K562 (cell line): ENCODE data around the gene HCN1. TPM values are rescaled to one million over a fixed set of nuclear protein-coding genes. Genes with fewer than 3 reads are reported as not detected.

Experiments used
- ATAC-seq: fragments of 200-7000 bp; cut with Tn5 transposase; 3 replicates; pipeline ENCODE4 v1.9.1; 2020; ENCODE audit warnings: moderate library complexity
- BruUV-seq: library from RNA; stranded (reverse); fragments of 400-500 nt; replicated peaks from 2 replicates; lab custom pipeline; 2021; lab: Mats Ljungman, UMichigan
- CTCF ChIA-PET: fragments of 300-600 bp; formaldehyde crosslinking; extraction: SDS; loops from one replicate; lab custom pipeline; 2021; ENCODE audit warnings: low intra/inter-chr PET ratio; lab: Yijun Ruan, JAX
- POLR2A ChIA-PET: fragments of 300-600, 350-650 bp; sonication (Branson Sonifier 250); formaldehyde crosslinking; extraction: SDS; loops from one replicate; lab custom pipeline; 2021; ENCODE audit warnings: antibody characterized with exemption, inconsistent platforms; lab: Yijun Ruan, JAX
- DNase-seq, 4 experiments: peaks; one replicate each; pipeline versions ENCODE4 v3.0.0 to v3.0.0-alpha.2; 2011 to 2018; ENCODE audit warnings: low spot score in 3 of 4, mixed read lengths in 3 of 4; ENCODE audit errors: extremely low read depth in 1 of 4
- FAIRE-seq: peaks from 2 replicates; lab custom pipeline; 2011; peaks lifted over from hg19 to GRCh38; lab: Jason Lieb, UNC
- H2AFZ ChIP-seq: 2 replicates; pipeline ENCODE4 v1.6.0; 2011; ENCODE audit warnings: low read depth, low read length, control low read depth, inconsistent platforms
- H3K27ac ChIP-seq: fragments of 200-600 bp; 3 replicates; pipeline ENCODE4 v1.8.0; 2011; ENCODE audit warnings: low read depth, mild to moderate bottlenecking, control low read depth, inconsistent platforms, low read length, moderate library complexity, mixed read lengths; ENCODE audit errors: extremely low read depth
- H3K27me3 ChIP-seq, 2 experiments: fragments of 300-600 bp in 1 of 2; 2 replicates in 1 of 2; 3 replicates in 1 of 2; pipeline versions ENCODE4 v1.6.0 to v1.8.0; 2011; ENCODE audit warnings: inconsistent platforms in 2 of 2, low read length in 2 of 2, mild to moderate bottlenecking in 1 of 2, mixed read lengths in 1 of 2, moderate library complexity in 1 of 2; ENCODE audit not compliant: control insufficient read depth in 2 of 2, insufficient read depth in 2 of 2
- H3K36me3 ChIP-seq: fragments of 300-600 bp; 3 replicates; pipeline ENCODE4 v1.8.0; 2011; ENCODE audit warnings: mild to moderate bottlenecking, low read length, inconsistent platforms; ENCODE audit not compliant: control insufficient read depth, insufficient read depth
- H3K4me1 ChIP-seq, 2 experiments: fragments of 200-600 bp in 1 of 2; replicated peaks in 1 of 2; 2 replicates in 1 of 2; 3 replicates in 1 of 2; pipeline versions ENCODE4 v1.5.1 to v1.8.0; 2011; ENCODE audit warnings: inconsistent platforms in 2 of 2, low read length in 2 of 2, mild to moderate bottlenecking in 1 of 2, mixed read lengths in 1 of 2, moderate library complexity in 1 of 2; ENCODE audit not compliant: control insufficient read depth in 2 of 2, insufficient read depth in 2 of 2
- H3K4me2 ChIP-seq: 2 replicates; pipeline ENCODE4 v1.6.1; 2011; ENCODE audit warnings: low read length, control low read depth, inconsistent platforms, mixed read lengths; ENCODE audit not compliant: insufficient read depth
- H3K4me3 ChIP-seq: fragments of 200-600 bp; sonication (generic), shearing (Covaris generic); 2 replicates; pipeline ENCODE4 v1.5.1; 2016; ENCODE audit warnings: control low read depth, inconsistent platforms
- H3K79me2 ChIP-seq: fragments of 200-600 bp; 3 replicates; pipeline ENCODE4 v1.8.0; 2011; ENCODE audit warnings: low read length, inconsistent platforms; ENCODE audit not compliant: control insufficient read depth, insufficient read depth
- H3K9ac ChIP-seq, 2 experiments: 2 replicates each; pipeline versions ENCODE4 v1.6.0 to v1.6.1; 2011; ENCODE audit warnings: low read depth in 2 of 2, low read length in 2 of 2, control low read depth in 1 of 2, inconsistent platforms in 1 of 2, mild to moderate bottlenecking in 1 of 2, mixed read lengths in 1 of 2; ENCODE audit not compliant: insufficient read depth in 1 of 2
- H3K9me1 ChIP-seq: one replicate; pipeline ENCODE4 v1.6.0; 2011; ENCODE audit warnings: inconsistent platforms, mild to moderate bottlenecking, low read length, moderate library complexity; ENCODE audit not compliant: control insufficient read depth, insufficient read depth
- H3K9me3 ChIP-seq: replicated peaks from 2 replicates; pipeline ENCODE4 v1.5.1; 2011; ENCODE audit warnings: low read depth, low read length, inconsistent platforms; ENCODE audit not compliant: control insufficient read depth, insufficient read depth
- H4K20me1 ChIP-seq: replicated peaks from 2 replicates; pipeline ENCODE4 v1.6.1; 2011; ENCODE audit warnings: low read length, inconsistent platforms, mixed read lengths; ENCODE audit not compliant: control insufficient read depth, insufficient read depth
- CBX5 ChIP-seq: IDR thresholded peaks from 2 replicates; pipeline ENCODE4 v1.6.1; 2014; ENCODE audit warnings: low read depth, borderline replicate concordance
- ETS2 ChIP-seq: IDR thresholded peaks from 2 replicates; pipeline ENCODE4 v1.6.1; 2016; ENCODE audit warnings: borderline replicate concordance, missing genetic modification characterization, mild to moderate bottlenecking, moderate library complexity, missing compliant biosample characterization; ENCODE audit not compliant: poor library complexity, severe bottlenecking
- IRF9 ChIP-seq: fragments of 450-650 bp; IDR thresholded peaks from 2 replicates; pipeline ENCODE4 v1.6.1; 2016; ENCODE audit warnings: missing biosample characterization, missing genetic modification characterization
- JUND ChIP-seq, 2 experiments: IDR thresholded peaks; 2 replicates in 1 of 2; 3 replicates in 1 of 2; pipeline ENCODE4 v1.6.1; 2011; ENCODE audit warnings: borderline replicate concordance in 2 of 2, low read depth in 2 of 2, low read length in 2 of 2, improper control_type of control experiment in 1 of 2, missing biosample characterization in 1 of 2, missing genetic modification characterization in 1 of 2, missing genetic modification reagents in 1 of 2
- NELFE ChIP-seq: IDR thresholded peaks from 2 replicates; pipeline ENCODE4 v1.6.1; 2011; ENCODE audit warnings: mild to moderate bottlenecking; ENCODE audit not compliant: insufficient read depth, insufficient read length
- PHF20 ChIP-seq: fragments of 450-650 bp; IDR thresholded peaks from 2 replicates; pipeline ENCODE4 v1.6.1; 2018; ENCODE audit not compliant: partially characterized antibody
- RFX1 ChIP-seq: fragments of 450-650 bp; IDR thresholded peaks from 2 replicates; pipeline ENCODE4 v1.6.1; 2016; ENCODE audit warnings: mild to moderate bottlenecking, moderate library complexity
- TEAD4 ChIP-seq, 2 experiments: sonication (generic) in 1 of 2; formaldehyde crosslinking in 1 of 2; IDR thresholded peaks; 2 replicates each; pipeline versions ENCODE4 v1.6.1 to v1.8.0; 2012 to 2022; ENCODE audit warnings: borderline replicate concordance in 1 of 2, inconsistent platforms in 1 of 2, low read length in 1 of 2, mild to moderate bottlenecking in 1 of 2, missing genetic modification reagents in 1 of 2
- ZBTB34 ChIP-seq: fragments of 250-450 bp; sonication (Bioruptor Pico); IDR thresholded peaks from 2 replicates; pipeline ENCODE4 v1.8.0; 2021; ENCODE audit warnings: mild to moderate bottlenecking, moderate library complexity
- ZBTB8A ChIP-seq: fragments of 450-650 bp; IDR thresholded peaks from 2 replicates; pipeline ENCODE4 v1.6.1; 2018; ENCODE audit warnings: mild to moderate bottlenecking, moderate library complexity; ENCODE audit not compliant: partially characterized antibody
- ZNF274 ChIP-seq: IDR thresholded peaks from 2 replicates; pipeline ENCODE4 v1.6.1; 2011; ENCODE audit warnings: low read depth, mild to moderate bottlenecking, low read length, moderate library complexity, borderline replicate concordance
- WGBS: fragments of 100-300 bp; shearing (Covaris generic); methylation state at CpG from one replicate; pipeline ENCODE4 v1.1.6; 2016; ENCODE audit warnings: low coverage, mixed read lengths; ENCODE audit not compliant: insufficient coverage; ENCODE audit errors: missing lambda C conversion rate; 5-methylcytosine and 5-hydroxymethylcytosine counted together
- in situ Hi-C: fragments of 300-500 bp; cut with MboI; formaldehyde crosslinking; loops from 4 replicates; pipeline ENCODE4 v1.15.0; 2018; ENCODE audit warnings: inconsistent platforms, mixed read lengths
- intact Hi-C: fragments of 100-400 bp; cut with micrococcal nuclease; formaldehyde crosslinking; loops from 2 replicates; pipeline ENCODE4 v1.14.2; 2022
- polyA plus RNA-seq, 8 experiments: library from polyadenylated mRNA; depleted of rRNA in 4 of 8; stranded (reverse) in 5 of 8; unstranded in 3 of 8; fragments of >200 nt; fragmentation: Nextera tagmentation in 2 of 8; fragmentation: Illumina TruSeq in 1 of 8; extraction: Ambion mirVana in 2 of 8; extraction: Trizol in 1 of 8; gene quantifications; 2 replicates each; pipeline versions ENCODE4 v1.2.1 to v1.2.3, GENCODE V29; 2011 to 2014; ENCODE audit warnings: inconsistent platforms in 1 of 8, missing spikeins in 1 of 8
- total RNA-seq, 7 experiments: library from RNA; depleted of rRNA in 6 of 7; stranded (reverse); fragments of >200 nt in 6 of 7; fragmentation: Illumina TruSeq in 2 of 7; extraction: Trizol in 2 of 7; gene quantifications; 2 replicates each; pipeline versions ENCODE4 v1.2.1 to v1.2.3, GENCODE V29; 2011 to 2021; ENCODE audit warnings: low replicate concordance in 1 of 7
- TF ChIP-seq, protein P1 (sequence below): IDR thresholded peaks from 3 replicates; pipeline ENCODE4 v1.6.1; 2011; ENCODE audit warnings: borderline replicate concordance, mild to moderate bottlenecking; ENCODE audit not compliant: insufficient read length, insufficient read depth
- TF ChIP-seq, protein P2 (sequence below): fragments of 450-650 bp; IDR thresholded peaks from 2 replicates; pipeline ENCODE4 v1.7.1; 2018; ENCODE audit warnings: mild to moderate bottlenecking, low read depth; ENCODE audit not compliant: partially characterized antibody
- TF ChIP-seq, protein P3 (sequence below): fragments of 250-450 bp; sonication (Bioruptor Pico); IDR thresholded peaks from 2 replicates; pipeline ENCODE4 v1.8.0; 2022; ENCODE audit warnings: moderate library complexity, mild to moderate bottlenecking, inconsistent platforms

HCN1 gene
- total and polyA plus RNA-seq, 9 of the 15 experiments (the other 6 are each of a cell fraction or from before 2014, with no cell fraction given), result not detected

GRCh38 chr5:45680950-45681349 is 15.2 kb downstream of the HCN1 start:
- no peak overlapping the region for H3K4me2 ChIP-seq
- in situ Hi-C loops, result no loop called here
- no peaks in the 10 kb centered on the region for H3K9me1 ChIP-seq
- no peak overlapping the region for H2AFZ ChIP-seq
- POLR2A ChIA-PET, result no interaction called here
- H3K79me2 ChIP-seq, result no peaks in the 10 kb centered on the region
- no peak overlapping the region for H3K27ac ChIP-seq
- CTCF ChIA-PET, result no interaction called here
- intact Hi-C loops, result no loop called here
- ATAC-seq (no peak), DNase-seq (no peak), FAIRE-seq (no peak)
- H3K4me3 ChIP-seq, result no peak overlapping the region
- 0% methylated on average over 2 of the region's 2 CpGs for WGBS
- H4K20me1 ChIP-seq, result no peaks in the 10 kb centered on the region
- no peaks in the 10 kb centered on the region for H3K4me1 ChIP-seq
- BruUV-seq, result no TSS peak
- no peaks in the 10 kb centered on the region for H3K9me3 ChIP-seq
- H3K36me3 ChIP-seq, result no peaks in the 10 kb centered on the region
- no peaks in the 10 kb centered on the region for H3K27me3 ChIP-seq
- H3K9ac ChIP-seq, result no peak overlapping the region
- TF ChIP-seq ZBTB34 (CRISPR knock-in tag), result no peak
- no peak for TF ChIP-seq NELFE
- TF ChIP-seq ZNF274, result no peak
- TF ChIP-seq IRF9 (tag), result no peak
- no peak for TF ChIP-seq ZBTB8A
- TF ChIP-seq, protein P1, sequence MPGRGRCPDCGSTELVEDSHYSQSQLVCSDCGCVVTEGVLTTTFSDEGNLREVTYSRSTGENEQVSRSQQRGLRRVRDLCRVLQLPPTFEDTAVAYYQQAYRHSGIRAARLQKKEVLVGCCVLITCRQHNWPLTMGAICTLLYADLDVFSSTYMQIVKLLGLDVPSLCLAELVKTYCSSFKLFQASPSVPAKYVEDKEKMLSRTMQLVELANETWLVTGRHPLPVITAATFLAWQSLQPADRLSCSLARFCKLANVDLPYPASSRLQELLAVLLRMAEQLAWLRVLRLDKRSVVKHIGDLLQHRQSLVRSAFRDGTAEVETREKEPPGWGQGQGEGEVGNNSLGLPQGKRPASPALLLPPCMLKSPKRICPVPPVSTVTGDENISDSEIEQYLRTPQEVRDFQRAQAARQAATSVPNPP, result no peak
- TF ChIP-seq PHF20, result no peak
- TF ChIP-seq TEAD4 (IDR thresholded peaks at IDR 0.05; ENCODE audit: low read length), result no peak
- TF ChIP-seq TEAD4 (CRISPR knock-in tag; IDR thresholded peaks at IDR 0.05; ENCODE audit: borderline replicate concordance), result no peak
- TF ChIP-seq JUND (IDR thresholded peaks at IDR 0.05; ENCODE audit: borderline replicate concordance, low read depth, low read length), result no peak
- no peak for TF ChIP-seq JUND (tag; IDR thresholded peaks at IDR 0.05; ENCODE audit: borderline replicate concordance, low read depth, low read length)
- TF ChIP-seq, protein P2, sequence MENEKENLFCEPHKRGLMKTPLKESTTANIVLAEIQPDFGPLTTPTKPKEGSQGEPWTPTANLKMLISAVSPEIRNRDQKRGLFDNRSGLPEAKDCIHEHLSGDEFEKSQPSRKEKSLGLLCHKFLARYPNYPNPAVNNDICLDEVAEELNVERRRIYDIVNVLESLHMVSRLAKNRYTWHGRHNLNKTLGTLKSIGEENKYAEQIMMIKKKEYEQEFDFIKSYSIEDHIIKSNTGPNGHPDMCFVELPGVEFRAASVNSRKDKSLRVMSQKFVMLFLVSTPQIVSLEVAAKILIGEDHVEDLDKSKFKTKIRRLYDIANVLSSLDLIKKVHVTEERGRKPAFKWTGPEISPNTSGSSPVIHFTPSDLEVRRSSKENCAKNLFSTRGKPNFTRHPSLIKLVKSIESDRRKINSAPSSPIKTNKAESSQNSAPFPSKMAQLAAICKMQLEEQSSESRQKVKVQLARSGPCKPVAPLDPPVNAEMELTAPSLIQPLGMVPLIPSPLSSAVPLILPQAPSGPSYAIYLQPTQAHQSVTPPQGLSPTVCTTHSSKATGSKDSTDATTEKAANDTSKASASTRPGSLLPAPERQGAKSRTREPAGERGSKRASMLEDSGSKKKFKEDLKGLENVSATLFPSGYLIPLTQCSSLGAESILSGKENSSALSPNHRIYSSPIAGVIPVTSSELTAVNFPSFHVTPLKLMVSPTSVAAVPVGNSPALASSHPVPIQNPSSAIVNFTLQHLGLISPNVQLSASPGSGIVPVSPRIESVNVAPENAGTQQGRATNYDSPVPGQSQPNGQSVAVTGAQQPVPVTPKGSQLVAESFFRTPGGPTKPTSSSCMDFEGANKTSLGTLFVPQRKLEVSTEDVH, result no peak
- TF ChIP-seq, protein P3, sequence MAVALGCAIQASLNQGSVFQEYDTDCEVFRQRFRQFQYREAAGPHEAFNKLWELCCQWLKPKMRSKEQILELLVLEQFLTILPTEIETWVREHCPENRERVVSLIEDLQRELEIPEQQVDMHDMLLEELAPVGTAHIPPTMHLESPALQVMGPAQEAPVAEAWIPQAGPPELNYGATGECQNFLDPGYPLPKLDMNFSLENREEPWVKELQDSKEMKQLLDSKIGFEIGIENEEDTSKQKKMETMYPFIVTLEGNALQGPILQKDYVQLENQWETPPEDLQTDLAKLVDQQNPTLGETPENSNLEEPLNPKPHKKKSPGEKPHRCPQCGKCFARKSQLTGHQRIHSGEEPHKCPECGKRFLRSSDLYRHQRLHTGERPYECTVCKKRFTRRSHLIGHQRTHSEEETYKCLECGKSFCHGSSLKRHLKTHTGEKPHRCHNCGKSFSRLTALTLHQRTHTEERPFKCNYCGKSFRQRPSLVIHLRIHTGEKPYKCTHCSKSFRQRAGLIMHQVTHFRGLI (CRISPR knock-in tag), result no peak
- no peak for TF ChIP-seq CBX5
- no peak for TF ChIP-seq ETS2 (tag)
- no peak for TF ChIP-seq RFX1
